PC-9 (cell line): Measurements from ENCODE around the gene ADGRL3.

ENCODE experiments used
- EZH2 ChIP-seq: fragments of 200-600 bp; sonication (generic); IDR thresholded peaks from 2 replicates; pipeline ENCODE4 v1.8.0; 2017; ENCODE audit warnings: antibody characterized with exemption, low read depth
- TF ChIP-seq, protein P1 (sequence below): fragments of 200-600 bp; sonication (generic); conservative IDR thresholded peaks from 2 replicates; pipeline ENCODE4 v1.6.1; 2017; ENCODE audit warnings: mixed run types, antibody characterized with exemption, mild to moderate bottlenecking, moderate library complexity

DNA sequence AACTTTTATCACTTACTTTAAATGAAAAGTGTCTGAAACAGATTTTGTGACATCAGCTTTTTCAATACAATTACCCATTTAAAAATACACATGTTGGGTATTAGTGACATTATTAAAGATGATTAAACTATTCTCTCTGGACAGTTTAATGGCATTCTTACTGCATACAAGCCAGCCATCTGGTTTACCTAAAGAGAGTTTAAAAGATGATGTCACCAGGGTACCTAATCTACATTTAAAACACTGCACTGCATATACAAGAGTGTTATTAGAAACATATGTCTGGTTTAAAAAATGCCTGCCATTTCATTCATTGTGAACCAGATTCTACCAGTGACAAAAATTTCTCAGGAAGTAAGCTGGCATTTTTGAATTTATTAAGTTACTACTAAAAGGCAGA, 919.1 kb downstream of the ADGRL3 start:
- TF ChIP-seq, protein P1, sequence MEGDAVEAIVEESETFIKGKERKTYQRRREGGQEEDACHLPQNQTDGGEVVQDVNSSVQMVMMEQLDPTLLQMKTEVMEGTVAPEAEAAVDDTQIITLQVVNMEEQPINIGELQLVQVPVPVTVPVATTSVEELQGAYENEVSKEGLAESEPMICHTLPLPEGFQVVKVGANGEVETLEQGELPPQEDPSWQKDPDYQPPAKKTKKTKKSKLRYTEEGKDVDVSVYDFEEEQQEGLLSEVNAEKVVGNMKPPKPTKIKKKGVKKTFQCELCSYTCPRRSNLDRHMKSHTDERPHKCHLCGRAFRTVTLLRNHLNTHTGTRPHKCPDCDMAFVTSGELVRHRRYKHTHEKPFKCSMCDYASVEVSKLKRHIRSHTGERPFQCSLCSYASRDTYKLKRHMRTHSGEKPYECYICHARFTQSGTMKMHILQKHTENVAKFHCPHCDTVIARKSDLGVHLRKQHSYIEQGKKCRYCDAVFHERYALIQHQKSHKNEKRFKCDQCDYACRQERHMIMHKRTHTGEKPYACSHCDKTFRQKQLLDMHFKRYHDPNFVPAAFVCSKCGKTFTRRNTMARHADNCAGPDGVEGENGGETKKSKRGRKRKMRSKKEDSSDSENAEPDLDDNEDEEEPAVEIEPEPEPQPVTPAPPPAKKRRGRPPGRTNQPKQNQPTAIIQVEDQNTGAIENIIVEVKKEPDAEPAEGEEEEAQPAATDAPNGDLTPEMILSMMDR, result no peak
- no peak for TF ChIP-seq EZH2
